Subcutaneous abdominal adipose tissue (tissue), 5 donors: ENCODE data around the gene ADM5.
A peak's percentile ranks its signal among the peaks of the same experiment; 100 is the strongest.

ENCODE experiments used
- H3K27ac ChIP-seq: one replicate; pipeline ENCODE4 v1.7.0; 2013; ENCODE audit warnings: low read depth, mild to moderate bottlenecking, inconsistent platforms, low read length, moderate library complexity
- H3K27me3 ChIP-seq, 5 donors: one replicate each; pipeline ENCODE4 v1.7.0; 2013; ENCODE audit warnings: low read length in 5 of 5, inconsistent platforms in 1 of 5; ENCODE audit not compliant: control insufficient read depth in 5 of 5, insufficient read depth in 4 of 5
- H3K36me3 ChIP-seq, 5 donors: one replicate each; pipeline ENCODE4 v1.7.0; 2013; ENCODE audit warnings: low read length in 5 of 5; ENCODE audit not compliant: control insufficient read depth in 5 of 5, insufficient read depth in 5 of 5
- H3K4me1 ChIP-seq, 5 donors: one replicate each; pipeline ENCODE4 v1.7.0; 2013; ENCODE audit warnings: low read length in 5 of 5, mild to moderate bottlenecking in 3 of 5, moderate library complexity in 1 of 5; ENCODE audit not compliant: control insufficient read depth in 5 of 5, insufficient read depth in 5 of 5
- H3K4me3 ChIP-seq, 5 donors: one replicate each; pipeline ENCODE4 v1.7.0; 2013; ENCODE audit warnings: low read length in 5 of 5, low read depth in 1 of 5
- H3K9ac ChIP-seq, 5 donors: one replicate each; pipeline ENCODE4 v1.7.0; 2013; ENCODE audit warnings: low read length in 5 of 5, mild to moderate bottlenecking in 4 of 5, moderate library complexity in 3 of 5
- H3K9me3 ChIP-seq, 5 donors: one replicate each; pipeline ENCODE4 v1.7.0; 2013; ENCODE audit warnings: low read length in 5 of 5; ENCODE audit not compliant: control insufficient read depth in 5 of 5
- donor health status: healthy.
- donor health status: healthy.
- donor health status: healthy.
- donor health status: healthy.
- donor health status: healthy.

Gene ADM5

DNA sequence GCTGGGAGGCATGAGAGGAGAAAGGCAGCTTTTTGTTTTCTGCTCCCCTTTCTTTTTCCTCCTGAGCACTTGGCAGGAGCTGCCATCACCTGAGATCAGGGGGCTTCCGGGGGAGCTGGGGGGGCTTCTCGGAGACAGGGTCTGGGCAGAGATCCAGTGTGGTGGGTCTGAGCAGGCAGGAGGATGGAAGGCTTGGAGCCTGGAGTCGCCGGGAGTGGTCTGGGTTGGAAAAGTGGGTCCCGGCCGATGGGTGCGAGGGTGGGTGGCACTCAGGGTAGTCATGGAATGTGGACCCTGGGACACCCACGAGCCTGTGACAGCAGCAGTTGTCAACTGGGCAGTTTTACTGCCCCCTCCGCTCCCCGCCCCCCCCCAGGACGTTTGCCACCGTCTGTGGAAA lies 2.2 kb upstream of the ADM5 start:
- Histone ChIP-seq H3K4me1 (peaks cover 7 to 58% (median 41%) of the 10 kb centered on the region in 5 donors), H3K4me3 (peak overlapping the region in 1 of 5 donors; percentile 65), H3K9me3 (no peaks in the 10 kb centered on the region), H3K9ac (no peak overlapping the region), H3K27ac (no peak overlapping the region), H3K27me3 (peaks cover 10 to 33% (median 21%) of the 10 kb centered on the region in 5 donors), H3K36me3 (peaks cover 0 to 51% (median 43%) of the 10 kb centered on the region in 5 donors)

GRCh38 chr19:49687566-49688316 lies 1.7 kb upstream of the ADM5 start:
- Histone ChIP-seq H3K4me3 (peak overlapping the region in 2 of 5 donors; percentile 24 to 65), H3K4me1 (peaks cover 7 to 58% (median 40%) of the 10 kb centered on the region in 5 donors), H3K27me3 (peaks cover 10 to 33% (median 21%) of the 10 kb centered on the region in 5 donors), H3K27ac (no peak overlapping the region), H3K9me3 (no peaks in the 10 kb centered on the region), H3K9ac (no peak overlapping the region), H3K36me3 (peaks cover 0 to 46% (median 39%) of the 10 kb centered on the region in 5 donors)

DNA sequence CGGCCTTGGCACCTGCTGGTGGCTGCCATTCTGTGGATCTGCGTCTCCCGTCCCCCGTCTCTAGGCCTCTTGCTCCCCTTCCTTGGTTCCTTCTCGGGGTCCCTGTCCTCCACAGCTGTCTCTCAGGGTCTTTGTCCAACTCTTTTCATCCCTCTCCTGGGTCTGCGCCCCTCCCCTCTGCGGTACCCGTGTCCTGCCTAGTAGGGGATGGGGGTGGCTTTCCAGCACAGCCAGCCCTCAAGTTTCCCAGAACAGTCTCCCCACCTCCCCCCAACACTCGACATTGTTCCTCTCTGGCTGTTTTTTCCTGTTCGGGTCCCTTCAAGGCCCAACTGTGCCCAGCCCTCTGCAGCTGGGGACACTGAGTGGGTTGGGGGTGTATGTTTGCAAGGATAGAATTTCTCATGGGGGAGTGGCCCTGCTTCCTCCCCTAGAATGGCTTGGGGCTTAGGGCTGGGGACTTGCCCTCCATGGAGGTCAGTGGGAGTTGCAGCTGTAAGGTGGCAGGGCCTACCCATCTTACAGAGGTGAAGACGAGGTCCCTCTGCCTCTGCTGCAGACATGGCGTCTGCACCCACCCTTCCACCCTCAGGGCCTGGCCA lies 762 bp upstream of the ADM5 start:
- Histone ChIP-seq H3K4me3 (peak overlapping the region in 2 of 5 donors; percentile 19 to 65), H3K27ac (no peak overlapping the region), H3K9me3 (no peaks in the 10 kb centered on the region), H3K4me1 (peaks cover 7 to 58% (median 40%) of the 10 kb centered on the region in 5 donors), H3K36me3 (peaks cover 0 to 42% (median 36%) of the 10 kb centered on the region in 5 donors), H3K9ac (peak overlapping the region in 1 of 5 donors; percentile 14), H3K27me3 (peaks cover 10 to 33% (median 21%) of the 10 kb centered on the region in 5 donors)

DNA sequence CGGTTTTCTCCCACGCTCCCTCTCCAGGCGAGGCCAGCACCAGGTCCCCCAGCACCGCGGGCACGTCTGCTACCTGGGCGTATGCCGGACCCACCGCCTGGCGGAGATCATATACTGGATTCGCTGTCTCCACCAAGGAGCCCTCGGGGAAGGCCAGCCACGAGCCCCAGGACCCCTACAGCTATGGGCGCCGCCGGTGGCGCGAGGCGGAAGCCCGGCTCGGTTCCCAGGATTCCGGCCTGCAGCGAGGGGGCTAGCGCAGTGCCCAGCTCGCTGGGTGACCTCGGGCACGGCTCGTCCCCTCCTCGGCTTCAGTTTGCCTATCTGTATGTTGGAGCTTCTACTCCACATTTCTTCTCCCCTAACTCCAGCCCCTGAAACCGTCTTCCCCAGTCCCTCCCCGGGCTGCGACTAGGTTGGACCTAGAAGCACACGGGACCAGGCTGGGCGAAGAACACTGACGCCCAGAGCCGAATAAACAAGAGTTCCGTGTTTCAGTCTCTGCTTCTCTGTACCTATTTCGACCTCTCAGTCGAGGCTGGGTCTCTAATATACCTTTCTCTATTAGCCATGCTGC lies 773 bp downstream of the ADM5 start:
- Histone ChIP-seq H3K27me3 (peaks cover 10 to 33% (median 21%) of the 10 kb centered on the region in 5 donors), H3K4me3 (peak overlapping the region; percentile 43 to 75 (median 66)), H3K9me3 (no peaks in the 10 kb centered on the region), H3K9ac (peak overlapping the region in 3 of 5 donors; percentile 27 to 68 (median 50)), H3K36me3 (peaks cover 0 to 27% (median 20%) of the 10 kb centered on the region in 5 donors), H3K27ac (peak overlapping the region; percentile 30), H3K4me1 (peaks cover 6 to 58% (median 40%) of the 10 kb centered on the region in 5 donors)

GRCh38 chr19:49690656-49691242 lies 1.4 kb downstream of the ADM5 start, which contains the start of gene CPT1C:
Gene CPT1C (plus strand): TSS chr19:49691116. CDS start chr19:49692253, 1,137 bp downstream.
- H3K4me3 ChIP-seq: peak within 1 kb of the TSS; percentile 43 to 75 (median 66)
- peaks cover 6 to 54% (median 40%) of the 10 kb centered on the region in 5 donors for H3K4me1 ChIP-seq
- H3K9ac ChIP-seq: peak within 1 kb of the TSS in 3 of 5 donors; percentile 27 to 68 (median 50)
- peaks cover 0 to 22% (median 16%) of the 10 kb centered on the region in 5 donors for H3K36me3 ChIP-seq
- peaks cover 10 to 33% (median 21%) of the 10 kb centered on the region in 5 donors for H3K27me3 ChIP-seq
- H3K9me3 ChIP-seq: no peaks in the 10 kb centered on the region
- H3K27ac ChIP-seq: peak within 1 kb of the TSS; percentile 30

GRCh38 chr19:49691243-49692146 lies 2.1 kb downstream of the ADM5 start:
- H3K9ac ChIP-seq: peak overlapping the region in 1 of 5 donors; percentile 68

DNA sequence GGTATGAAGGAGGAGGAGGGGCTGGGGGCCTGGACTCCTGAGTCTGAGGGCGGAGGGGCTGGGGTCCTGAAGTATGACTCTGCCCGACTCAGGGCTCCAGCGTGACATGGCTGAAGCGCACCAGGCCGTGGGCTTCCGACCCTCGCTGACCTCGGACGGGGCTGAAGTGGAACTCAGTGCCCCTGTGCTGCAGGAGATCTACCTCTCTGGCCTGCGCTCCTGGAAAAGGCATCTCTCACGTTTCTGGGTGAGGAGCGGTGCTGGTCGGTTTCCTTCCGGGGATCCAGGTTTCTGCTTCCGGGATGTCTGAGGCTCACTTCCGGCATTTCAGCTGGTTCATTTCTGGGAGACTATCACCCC lies 2.7 kb downstream of the ADM5 start:
- peaks cover 10 to 33% (median 21%) of the 10 kb centered on the region in 5 donors for H3K27me3 ChIP-seq
- H3K9ac ChIP-seq: no peak overlapping the region
- no peak overlapping the region for H3K27ac ChIP-seq
- H3K4me3 ChIP-seq: no peak overlapping the region
- H3K4me1 ChIP-seq: peaks cover 6 to 44% (median 35%) of the 10 kb centered on the region in 5 donors
- H3K36me3 ChIP-seq: peaks cover 0 to 10% (median 7%) of the 10 kb centered on the region in 5 donors
- H3K9me3 ChIP-seq: no peaks in the 10 kb centered on the region

More at GRCh38 chr19:49691243-49692146, 2.1 kb downstream of the ADM5 start:
- H3K27ac ChIP-seq: no peak overlapping the region
- peaks cover 10 to 33% (median 21%) of the 10 kb centered on the region in 5 donors for H3K27me3 ChIP-seq
- peak overlapping the region in 4 of 5 donors; percentile 43 to 75 (median 66) for H3K4me3 ChIP-seq
- H3K4me1 ChIP-seq: peaks cover 6 to 48% (median 35%) of the 10 kb centered on the region in 5 donors
- H3K9me3 ChIP-seq: no peaks in the 10 kb centered on the region
- H3K36me3 ChIP-seq: peaks cover 0 to 14% (median 10%) of the 10 kb centered on the region in 5 donors

DNA sequence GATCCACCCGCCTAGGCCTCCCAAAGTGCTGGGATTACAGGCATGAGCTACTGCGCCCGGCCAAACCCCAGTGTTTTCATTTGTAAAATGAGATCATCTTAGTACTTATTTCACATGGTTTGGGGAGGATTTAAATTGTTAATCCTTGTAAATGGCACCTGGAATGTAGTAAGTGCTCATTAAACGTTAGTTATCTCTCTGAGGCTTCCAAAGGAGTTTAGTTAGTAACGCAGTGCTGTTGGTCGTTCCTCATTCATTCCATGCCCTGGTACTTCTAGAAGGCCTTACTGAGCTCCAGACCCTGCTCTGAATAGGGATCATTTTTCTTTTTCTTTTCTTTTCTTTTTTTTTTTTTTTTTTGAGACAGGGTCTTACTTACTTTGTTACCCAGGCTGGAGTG lies 6.7 kb downstream of the ADM5 start:
- Histone ChIP-seq H3K36me3 (no peaks in the 10 kb centered on the region), H3K27ac (no peak overlapping the region), H3K4me1 (peaks cover 0 to 5% (median 5%) of the 10 kb centered on the region in 5 donors), H3K9me3 (no peaks in the 10 kb centered on the region), H3K9ac (no peak overlapping the region), H3K27me3 (peaks cover 0 to 16% (median 9%) of the 10 kb centered on the region in 5 donors), H3K4me3 (no peak overlapping the region)

GRCh38 chr19:49696865-49697264 lies 7.5 kb downstream of the ADM5 start:
- Histone ChIP-seq H3K36me3 (no peaks in the 10 kb centered on the region), H3K27ac (no peak overlapping the region), H3K9me3 (no peaks in the 10 kb centered on the region), H3K4me1 (no peaks in the 10 kb centered on the region), H3K9ac (no peak overlapping the region), H3K27me3 (peaks cover 0 to 14% (median 5%) of the 10 kb centered on the region in 5 donors), H3K4me3 (no peak overlapping the region)
